Kidney capillary endothelial cell (primary cell): ENCODE data around the gene HTRA3.
"Not testable (repeated sequence)": the region's sequence is repeated elsewhere in the genome, so short reads cannot be mapped to it uniquely, and the experiment has no call there.

Experiments
- DNase-seq: peaks from one replicate; pipeline ENCODE4 v3.0.0-alpha.2; 2018; ENCODE audit warnings: low spot score

HTRA3 gene

DNA sequence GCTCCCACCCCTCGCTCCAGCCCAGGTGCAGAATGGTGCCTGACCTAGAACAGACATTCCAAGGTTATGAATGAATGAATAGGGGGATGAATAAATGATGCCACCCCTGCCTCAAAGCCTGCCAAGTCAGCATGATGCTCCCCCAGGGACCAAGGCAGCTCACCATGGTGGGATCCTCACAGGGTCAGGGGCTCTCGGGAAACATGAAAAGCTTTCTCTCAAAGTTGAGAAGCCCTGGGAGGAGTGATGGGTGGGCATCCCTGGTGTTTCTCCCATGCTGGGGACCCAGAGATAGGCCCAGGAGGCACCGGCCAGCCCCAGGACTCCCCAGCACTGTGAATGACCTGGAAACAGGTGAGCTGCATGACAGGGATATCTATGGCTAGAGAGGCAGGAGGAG, 58.9 kb downstream of the HTRA3 start:
- DNase-seq = no peak

GRCh38 chr4:8328866-8329559, 59.5 kb downstream of the HTRA3 start:
- no peak for DNase-seq

DNA sequence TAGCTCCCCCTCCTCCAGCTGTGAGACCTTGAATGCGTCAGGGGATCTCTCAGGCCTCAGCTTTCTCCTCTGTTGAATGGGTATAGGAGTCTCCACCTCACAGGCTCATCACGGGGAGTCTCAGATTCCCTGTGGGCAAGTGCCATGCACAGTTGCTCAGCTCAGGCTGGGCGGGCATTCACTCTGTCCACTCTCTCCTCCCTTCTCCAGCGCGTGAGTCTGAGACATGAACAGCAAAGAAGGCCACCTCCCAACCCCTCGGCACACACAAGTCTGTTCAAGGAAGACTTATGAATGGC, 60.0 kb downstream of the HTRA3 start:
- DNase-seq = no peak

DNA sequence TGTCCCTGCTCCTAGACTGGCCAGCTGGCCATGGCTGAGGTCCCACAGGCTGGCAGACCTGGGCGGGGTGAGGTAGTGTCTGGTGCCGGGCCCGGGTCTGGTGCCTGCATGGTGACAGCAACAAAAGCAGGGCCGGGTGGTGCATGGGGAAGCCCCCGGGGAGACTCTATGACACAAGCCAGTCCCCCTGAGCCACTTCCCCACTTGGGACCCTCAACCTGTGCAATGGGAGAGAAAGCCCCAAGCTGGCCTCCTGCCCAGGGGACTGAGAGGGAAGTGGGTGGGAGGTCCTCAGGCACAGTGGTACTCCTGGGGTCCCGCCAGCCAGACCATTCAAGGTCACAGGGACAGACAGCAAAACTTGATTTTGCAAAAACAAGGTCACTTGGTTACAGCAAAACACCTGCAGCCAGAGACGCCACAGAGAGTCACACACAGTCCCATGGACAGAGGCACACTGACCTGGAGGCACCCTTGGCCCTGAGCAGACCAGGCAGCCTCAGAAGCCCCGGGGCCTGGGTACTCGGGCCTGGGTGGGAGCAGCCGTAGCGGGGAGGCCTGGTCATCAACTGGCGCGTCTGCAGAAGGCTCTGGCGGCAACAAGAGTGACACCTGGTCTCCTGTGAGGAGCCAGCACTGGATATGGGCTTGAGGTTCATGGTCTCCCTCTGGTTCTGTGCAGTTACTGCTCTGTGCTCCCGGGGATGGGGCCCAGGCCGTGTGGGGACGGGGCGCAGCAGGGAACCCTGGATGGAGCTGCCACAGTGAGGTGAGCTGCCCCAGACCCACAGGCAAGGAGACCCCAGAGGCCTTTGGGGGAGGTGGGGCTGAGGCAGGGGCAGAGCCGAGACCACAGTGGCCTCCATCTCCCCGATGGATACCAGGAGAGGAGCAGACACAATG, 60.6 kb downstream of the HTRA3 start:
- no peak for DNase-seq

DNA sequence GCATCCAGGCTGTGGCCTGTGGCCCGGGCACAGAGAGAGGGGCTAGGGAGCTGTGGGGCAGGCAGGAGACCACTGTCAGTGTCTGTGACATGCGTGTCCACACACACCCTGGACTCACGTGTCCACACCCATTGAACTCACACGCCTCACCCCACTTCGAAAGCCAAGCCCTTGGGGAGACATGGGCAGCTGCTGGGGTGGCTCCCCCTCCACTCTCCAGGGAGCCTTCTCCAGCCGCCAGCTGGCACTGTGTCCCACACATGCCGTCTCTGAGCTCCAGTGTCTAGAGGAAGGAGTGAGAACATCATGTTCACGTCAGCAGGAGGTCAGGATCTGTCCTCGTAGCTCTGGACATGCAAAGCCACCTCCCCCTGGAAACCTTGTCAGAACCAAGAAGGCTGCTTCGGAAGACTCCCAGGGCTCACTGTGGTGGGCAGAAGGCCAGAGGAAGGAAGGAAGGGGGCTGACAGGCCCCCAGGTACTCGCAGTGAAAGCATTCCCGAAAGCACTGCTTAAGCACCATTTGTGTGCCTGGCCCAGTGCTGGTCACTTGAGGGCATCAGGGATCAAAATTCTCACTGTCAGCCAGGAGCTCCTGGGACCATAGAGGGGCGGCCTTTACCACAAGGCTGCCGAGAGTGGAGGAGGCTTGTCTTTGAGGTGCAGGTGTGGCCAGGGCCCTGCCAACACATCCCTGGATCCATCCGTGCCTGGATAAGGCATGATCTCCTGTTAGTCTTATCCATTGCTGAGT, 61.4 kb downstream of the HTRA3 start:
- DNase-seq = no peak

- DNase-seq = peak; percentile 11
Observed at GRCh38 chr4:8331575-8331955, 62.0 kb downstream of the HTRA3 start.

DNA sequence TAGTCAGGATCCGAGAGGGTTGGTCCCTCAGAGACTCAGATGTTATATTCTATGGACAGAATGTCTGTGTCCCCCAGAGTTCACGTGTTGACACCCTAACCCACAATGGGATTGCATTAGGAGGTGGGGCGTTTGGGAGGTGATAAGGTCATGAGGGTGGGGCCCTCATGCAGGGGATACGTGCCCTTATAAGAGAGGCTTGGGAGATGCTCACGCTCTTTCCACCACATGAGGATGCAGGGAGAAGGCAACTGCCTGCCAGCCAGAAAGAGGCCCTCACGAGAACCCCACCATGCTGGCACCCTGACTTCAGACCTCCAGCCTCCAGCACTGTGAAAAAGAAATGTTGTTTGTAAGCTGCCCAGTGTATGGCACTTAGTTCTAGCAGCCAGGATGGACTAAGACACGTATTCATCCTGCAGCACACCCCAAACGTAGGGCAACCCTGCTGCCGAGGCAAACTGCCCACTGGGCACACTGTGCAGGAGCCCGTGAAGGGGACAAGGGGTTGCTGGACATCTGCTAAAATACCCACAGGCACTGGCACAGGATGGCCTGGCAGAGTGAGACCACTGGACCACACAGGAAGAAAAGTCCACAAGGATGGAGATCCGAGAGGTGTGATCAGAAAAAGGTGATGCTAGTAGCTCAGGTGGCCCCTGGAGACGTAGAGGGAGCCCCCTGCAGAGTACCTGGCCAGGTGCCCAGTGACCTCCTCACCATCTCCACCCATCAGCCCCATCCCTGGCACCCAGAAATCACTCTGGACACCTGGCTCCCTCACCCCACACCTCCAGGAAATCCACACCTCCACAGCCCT, 62.7 kb downstream of the HTRA3 start:
- no peak for DNase-seq

DNA sequence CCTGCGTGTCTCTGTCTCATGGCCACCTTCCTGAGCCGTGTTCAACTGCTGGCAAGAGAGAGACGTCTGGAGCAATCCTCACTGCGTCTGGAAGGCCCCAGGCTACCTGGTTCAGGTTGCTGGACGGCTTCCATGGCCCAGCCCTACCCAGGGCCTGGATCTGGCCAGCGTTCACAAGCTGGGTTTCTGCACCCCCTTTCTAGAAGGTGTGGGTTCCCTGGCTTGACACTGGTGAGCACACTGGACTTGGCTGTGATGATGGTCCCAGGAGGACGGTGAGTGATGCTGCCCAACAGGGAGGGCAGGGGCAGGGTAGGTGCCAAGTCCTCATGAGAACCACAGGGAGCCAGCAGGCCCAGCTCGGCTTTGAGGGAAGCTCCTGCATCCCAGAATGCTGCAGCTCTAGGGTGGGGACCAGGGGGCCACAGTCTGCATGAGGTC, 63.4 kb downstream of the HTRA3 start:
- no peak for DNase-seq

DNA sequence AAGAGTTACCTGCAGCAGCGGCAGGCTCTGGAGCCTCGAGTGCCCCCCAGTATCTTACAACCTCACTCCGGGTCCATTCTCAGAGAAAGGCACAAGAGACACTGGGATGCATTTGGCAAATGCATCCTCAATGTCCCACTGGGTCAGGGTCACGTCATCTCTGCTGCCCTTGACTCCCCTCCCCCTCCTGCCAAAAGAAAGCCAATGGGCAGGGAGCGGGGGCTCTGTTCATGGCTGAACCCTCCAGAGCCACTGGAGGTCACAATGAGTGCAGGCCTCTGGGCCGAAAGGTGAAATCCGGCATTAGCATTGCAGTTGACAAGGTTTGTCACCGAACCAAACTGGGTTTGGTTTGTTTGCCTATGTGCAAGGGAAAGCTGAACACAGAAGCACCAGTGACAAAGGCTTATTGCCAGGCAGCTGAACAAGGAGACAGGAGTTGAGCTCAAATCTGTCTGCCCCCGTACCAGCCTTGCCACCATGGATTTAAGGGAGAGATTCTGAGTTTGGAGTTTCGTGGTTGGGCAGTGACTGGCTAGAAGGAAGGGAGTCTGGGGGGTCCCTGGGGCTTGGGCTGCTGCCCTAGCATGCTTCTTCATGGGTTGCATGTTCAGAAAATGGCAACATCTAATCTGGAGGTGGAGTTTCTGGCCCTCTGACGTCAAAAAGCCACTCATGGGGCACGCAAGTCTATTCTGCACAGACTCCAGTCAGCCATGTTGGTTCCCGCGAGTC, 64.3 kb downstream of the HTRA3 start:
- no peak for DNase-seq

GRCh38 chr4:8334786-8335460, 65.4 kb downstream of the HTRA3 start:
- no peak for DNase-seq

DNA sequence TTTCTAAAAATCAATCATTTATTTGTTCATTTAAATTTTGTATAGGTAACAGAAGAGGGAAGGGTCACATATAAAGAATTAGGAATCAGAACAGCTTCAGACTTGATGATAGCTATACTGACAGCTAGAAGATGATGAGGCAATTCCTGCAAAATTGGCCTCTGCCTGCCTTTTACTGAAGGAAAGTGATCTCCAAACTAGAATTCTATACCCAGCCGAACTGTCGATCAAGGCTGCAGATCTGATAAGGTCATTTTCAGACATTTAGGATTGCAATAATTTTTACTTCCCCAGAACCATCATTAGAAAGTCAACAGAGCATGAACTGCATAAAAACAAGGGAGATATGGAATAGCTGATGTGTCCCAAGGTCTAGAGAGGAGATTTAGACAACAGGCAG, 66.3 kb downstream of the HTRA3 start:
- DNase-seq = no peak

- DNase-seq = peak; percentile 76
Observed at GRCh38 chr4:8336412-8337075, 67.0 kb downstream of the HTRA3 start.

DNA sequence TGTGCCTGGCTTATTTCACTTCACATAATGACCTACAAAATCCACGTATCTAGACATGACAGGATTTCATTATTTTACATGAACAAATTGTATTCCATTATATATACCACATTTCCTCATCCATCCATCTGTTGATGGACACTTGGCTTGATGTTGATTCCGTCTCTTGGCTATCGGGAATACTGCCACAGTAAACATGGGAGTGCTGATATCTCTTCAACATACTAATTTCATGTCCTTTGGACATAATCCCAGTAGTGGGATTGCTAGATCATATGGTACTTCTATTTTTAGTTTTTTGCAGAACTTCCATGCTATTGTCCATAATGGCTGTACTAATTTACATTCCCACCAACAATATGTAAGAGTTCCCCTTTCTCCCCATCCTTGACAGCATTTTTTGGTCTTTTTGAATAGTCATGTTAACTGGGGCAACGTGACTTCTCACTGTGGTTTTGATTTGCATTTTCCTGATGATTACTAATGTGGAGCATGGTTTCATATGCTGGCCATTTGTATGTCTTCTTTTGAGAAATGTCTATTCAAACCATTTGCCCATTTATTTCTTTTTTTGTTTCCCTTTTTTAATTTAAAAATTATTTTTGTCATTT, 68.9 kb downstream of the HTRA3 start:
- DNase-seq = no peak

DNA sequence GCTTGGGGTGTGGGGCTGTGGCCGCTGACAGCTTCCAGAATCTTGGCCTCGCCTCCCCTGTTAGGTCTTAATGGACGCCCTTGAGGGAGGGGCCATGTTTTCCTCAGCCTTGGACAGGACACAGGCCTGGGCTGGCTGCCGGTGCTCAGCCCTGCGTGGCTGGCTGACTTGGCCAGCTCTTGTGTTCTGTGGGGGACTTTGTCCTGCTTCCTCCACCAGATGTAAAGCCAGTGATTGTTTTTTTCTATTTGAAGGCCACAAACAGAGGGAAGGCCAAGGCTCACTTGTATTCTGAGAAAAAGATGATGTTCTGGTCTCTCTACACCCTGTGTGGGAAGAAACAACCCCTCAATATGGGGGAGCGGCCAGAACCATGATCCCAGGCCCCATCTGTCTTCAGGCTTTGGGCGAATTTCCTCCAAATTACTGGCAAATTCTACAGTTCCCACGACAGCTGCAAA, 71.3 kb downstream of the HTRA3 start:
- DNase-seq = no peak

DNA sequence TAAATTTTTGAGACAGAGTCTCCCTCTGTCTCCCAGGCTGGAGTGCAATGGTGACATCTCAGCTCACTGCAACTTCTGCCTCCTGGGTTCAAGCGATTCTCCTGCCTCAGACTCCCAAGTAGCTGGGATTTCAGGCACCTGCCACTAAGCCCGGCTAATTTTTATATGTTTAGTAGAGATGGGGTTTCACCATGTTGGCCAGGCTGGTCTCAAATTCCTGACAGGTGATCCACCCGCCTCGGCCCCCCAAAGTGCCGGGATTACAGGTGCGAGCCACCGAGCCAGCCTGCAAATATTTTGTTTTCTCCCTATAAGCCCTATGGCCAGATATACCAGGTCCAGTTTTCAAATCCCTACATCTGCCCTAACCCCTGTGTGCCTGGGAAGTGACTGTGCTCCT, 71.7 kb downstream of the HTRA3 start:
- not testable (repeated sequence) for DNase-seq

DNA sequence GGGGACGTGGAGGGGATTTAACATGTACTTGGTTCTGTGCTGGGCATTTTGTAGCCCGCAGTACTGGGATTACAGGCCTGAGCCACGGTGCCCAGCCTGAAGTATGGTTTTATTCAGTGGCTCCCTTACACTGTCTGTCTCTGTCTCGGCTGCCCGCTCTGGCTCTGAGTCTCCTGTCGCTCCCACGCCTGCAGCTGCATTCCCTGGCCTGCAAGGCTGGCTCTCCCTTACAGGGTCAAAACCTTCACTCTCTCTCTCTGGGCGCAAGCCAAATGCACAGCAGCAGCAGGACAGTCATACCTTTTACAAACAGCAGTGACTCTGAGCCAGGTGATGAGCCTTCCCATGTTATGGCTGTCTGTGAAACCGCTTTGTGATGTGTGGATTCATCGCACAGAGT, 72.1 kb downstream of the HTRA3 start:
- DNase-seq = no peak

DNA sequence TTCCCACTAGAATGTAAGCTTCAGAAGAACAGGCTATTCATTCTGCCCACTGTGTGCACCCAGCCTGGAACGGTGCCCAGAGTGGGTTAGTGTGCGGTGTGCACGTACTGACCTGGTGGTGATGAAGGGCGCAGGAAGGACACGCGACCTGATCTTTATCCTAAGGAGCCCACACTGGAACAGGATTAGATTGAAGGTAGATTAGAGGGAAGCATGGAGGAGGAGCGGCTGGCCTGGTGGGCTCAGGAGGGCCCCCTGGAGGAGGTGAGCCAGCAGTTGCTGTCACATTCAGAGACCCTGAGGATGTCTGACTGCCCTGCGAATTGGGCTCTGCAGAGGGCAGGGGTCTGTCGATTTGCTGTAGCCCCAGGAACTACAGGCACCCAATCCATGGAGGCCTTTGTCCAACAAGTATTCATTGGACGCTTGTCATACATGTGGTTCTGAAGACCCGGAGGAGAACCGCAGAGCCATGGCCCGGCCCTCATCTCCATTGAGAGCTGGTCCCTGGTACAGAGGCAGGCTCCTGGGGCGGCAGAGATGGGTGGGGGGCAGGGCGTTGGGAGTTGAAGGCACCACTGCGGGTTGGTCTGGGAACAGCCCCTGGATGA, 73.2 kb downstream of the HTRA3 start:
- DNase-seq = no peak

- no peak for DNase-seq
Observed at GRCh38 chr4:8343262-8343966, 73.9 kb downstream of the HTRA3 start.

DNA sequence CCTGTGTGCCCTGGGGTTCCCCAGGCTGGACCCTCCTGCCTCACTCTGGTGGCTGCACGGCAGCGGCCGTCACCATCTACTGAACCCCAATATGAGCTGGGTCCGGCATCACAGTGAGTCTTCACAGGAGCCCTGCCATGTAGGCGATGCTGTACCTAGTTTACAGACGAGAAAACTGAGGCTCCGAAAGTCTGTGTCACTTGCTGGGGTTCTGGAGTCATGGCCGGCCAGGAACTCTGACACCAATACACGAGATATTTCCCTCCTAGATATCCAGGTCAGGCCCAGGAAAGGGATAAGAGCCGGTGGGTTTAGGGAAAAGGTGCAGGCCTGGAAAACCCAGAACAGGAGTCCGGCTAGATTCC, 74.4 kb downstream of the HTRA3 start:
- no peak for DNase-seq
